C4-2B (cell line): Measurements from ENCODE around the gene GCNT2.

Source experiments
- CTCF ChIP-seq: fragments of 450-650 bp; conservative IDR thresholded peaks from 2 replicates; pipeline ENCODE4 v1.5.1; 2017; ENCODE audit warnings: mild to moderate bottlenecking
- ZFX ChIP-seq: fragments of 450-650 bp; IDR thresholded peaks from 2 replicates; pipeline ENCODE4 v1.6.1; 2017

- TF ChIP-seq CTCF = no peak
- TF ChIP-seq ZFX = no peak
Measured at GRCh38 chr6:10627800-10628199, 106.6 kb downstream of the GCNT2 start.
